Measurements from ENCODE around the gene HSBP1L1.

The HSBP1L1 gene

DNA sequence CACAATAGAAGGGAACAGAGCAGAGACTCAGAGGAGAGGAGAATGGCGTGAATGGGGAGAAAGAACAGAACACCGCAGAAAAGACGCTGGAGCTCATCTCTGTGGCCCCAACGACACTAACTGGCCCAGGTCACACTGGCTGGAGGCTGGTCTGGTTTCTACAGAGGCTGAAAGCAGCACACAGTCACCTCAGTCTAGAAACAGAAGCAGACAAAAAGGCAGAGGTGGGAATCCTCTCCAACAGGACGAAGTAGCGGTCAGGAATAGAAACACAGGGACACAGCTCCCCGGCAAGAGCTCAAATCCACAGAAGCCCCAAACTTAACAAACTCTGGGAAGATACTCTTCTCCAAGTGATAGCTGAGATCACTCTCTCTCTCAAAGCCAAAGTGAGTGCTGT is 22.2 kb upstream of the HSBP1L1 start:
- TF ChIP-seq, protein P1, sequence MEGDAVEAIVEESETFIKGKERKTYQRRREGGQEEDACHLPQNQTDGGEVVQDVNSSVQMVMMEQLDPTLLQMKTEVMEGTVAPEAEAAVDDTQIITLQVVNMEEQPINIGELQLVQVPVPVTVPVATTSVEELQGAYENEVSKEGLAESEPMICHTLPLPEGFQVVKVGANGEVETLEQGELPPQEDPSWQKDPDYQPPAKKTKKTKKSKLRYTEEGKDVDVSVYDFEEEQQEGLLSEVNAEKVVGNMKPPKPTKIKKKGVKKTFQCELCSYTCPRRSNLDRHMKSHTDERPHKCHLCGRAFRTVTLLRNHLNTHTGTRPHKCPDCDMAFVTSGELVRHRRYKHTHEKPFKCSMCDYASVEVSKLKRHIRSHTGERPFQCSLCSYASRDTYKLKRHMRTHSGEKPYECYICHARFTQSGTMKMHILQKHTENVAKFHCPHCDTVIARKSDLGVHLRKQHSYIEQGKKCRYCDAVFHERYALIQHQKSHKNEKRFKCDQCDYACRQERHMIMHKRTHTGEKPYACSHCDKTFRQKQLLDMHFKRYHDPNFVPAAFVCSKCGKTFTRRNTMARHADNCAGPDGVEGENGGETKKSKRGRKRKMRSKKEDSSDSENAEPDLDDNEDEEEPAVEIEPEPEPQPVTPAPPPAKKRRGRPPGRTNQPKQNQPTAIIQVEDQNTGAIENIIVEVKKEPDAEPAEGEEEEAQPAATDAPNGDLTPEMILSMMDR (conservative IDR thresholded peaks at IDR 0.05; ENCODE audit: low read depth, low read length) = no peak
- DNase-seq (ENCODE audit: low read depth) = no peak
- no peak overlapping the region for H3K4me3 ChIP-seq (ENCODE audit: low read depth, low read length)

DNA sequence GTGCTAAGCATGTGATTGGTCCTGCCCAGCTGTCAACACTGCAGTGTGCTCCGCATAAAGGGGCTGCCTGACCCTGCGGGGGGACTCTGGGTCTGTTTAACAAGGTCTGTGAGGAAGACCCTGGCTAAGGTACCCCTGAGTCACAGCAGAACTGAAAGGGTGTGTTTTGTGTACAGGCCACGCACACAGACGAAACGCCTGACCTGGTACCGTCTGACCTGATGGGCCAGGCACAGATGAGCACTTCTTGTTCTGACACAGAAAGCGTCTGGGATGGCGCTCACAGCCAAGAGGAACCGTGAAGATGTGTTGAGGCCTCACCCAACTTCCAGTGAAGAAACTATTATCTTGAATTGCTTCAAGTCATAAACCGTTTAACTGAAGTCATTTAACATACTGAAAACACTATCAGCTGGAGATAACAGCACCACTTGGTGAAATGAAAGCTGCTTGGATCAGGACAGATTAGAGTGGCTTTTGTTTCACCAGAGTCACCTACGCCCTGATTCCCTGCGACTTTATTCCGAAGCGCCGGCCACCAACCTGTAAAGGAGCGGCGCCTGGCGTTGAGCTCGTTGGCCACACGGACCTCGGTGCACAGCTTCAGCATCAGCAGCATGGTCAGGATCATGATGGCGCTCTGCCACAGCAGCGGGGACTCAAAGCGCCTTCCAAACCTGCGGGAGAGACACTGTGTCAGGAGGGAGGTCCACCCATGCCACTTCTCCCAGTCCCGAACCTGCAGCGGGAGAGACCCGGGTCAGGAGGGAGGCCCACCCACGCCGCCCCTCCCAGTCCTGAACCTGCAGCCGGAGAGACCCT is 21.4 kb upstream of the HSBP1L1 start:
- no peak overlapping the region for H3K4me3 ChIP-seq (ENCODE audit: low read depth, low read length)
- peak; percentile 40 for DNase-seq (ENCODE audit: low read depth)
- TF ChIP-seq, protein P1 (conservative IDR thresholded peaks at IDR 0.05; ENCODE audit: low read depth, low read length) = no peak

DNA sequence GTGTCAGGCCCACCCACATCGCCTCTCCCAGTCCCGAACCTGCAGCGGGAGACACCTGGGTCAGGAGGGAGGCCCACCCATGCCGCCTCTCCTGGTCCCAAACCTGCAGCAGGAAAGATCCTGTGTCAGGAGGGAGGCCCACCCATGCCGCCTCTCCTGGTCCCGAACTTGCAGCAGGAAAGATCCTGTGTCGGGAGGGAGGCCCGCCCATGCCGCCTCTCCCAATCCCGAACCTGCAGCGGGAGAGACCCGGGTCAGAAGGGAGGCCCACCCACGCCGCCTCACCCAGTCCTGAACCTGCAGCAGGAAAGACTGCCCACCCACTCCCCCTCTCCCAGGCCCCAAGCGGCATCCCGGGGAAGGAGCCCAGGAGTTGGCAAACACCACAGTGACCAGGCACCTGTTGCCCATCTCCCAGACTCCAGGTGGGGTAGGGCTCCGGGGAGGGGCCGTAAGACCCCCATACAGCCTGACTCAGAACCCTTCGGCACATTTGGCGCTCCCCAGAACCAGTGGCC is 20.8 kb upstream of the HSBP1L1 start:
- no peak for DNase-seq (ENCODE audit: low read depth)
- H3K4me3 ChIP-seq (ENCODE audit: low read depth, low read length) = no peak overlapping the region
- TF ChIP-seq, protein P1 (conservative IDR thresholded peaks at IDR 0.05; ENCODE audit: low read depth, low read length) = no peak

DNA sequence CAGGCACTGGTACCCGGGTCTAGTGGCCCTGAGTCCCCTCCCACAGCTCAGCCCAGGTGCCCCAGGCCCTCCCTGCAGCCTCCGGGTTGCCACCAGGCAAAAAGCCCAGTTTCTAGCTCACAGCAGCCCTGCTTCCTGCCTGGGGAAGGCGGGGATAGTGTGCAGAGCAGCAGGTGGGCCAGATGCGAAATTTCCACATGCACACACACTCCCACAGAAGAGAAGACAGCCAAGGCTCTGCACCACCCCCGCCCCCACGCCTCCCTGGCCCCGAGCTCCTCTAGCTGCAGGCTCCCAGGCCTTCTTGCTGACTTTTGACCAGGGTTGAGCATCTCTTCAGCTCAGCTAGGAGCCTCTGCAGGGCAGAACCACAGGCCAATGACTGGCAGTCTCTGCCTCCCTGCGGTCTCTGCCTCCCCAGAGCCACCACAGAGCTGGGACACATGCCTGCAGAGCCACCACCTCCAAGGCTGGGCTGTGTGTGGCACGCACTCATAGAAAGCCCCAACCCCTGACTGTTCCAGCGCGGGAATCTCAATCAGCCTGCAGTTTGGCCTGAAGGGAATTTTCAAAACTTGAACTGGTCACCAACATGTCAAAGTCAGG is 20.2 kb upstream of the HSBP1L1 start:
- TF ChIP-seq, protein P1 (conservative IDR thresholded peaks at IDR 0.05; ENCODE audit: low read depth, low read length) = no peak
- DNase-seq (ENCODE audit: low read depth) = peak; percentile 93
- H3K4me3 ChIP-seq (ENCODE audit: low read depth, low read length) = no peak overlapping the region

DNA sequence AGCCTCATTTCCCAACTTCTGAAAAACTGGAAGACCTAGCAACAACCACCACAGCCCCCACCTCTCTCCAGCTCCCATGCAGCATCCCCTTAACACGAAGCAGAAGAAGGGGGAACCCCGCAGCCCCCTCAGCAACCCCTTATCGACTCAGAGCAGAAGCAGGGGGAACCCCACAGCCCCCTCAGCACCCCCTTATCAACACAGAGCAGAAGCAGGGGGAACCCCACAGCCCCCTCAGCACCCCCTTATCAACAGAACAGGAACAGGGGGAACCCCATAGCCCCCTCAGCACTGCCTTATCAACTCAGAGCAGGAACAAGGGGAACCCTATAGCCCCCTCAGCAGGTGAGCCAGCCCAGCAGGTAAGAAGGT is 19.7 kb upstream of the HSBP1L1 start:
- no peak for DNase-seq (ENCODE audit: low read depth)
- no peak overlapping the region for H3K4me3 ChIP-seq (ENCODE audit: low read depth, low read length)
- TF ChIP-seq, protein P1 (conservative IDR thresholded peaks at IDR 0.05; ENCODE audit: low read depth, low read length) = no peak

DNA sequence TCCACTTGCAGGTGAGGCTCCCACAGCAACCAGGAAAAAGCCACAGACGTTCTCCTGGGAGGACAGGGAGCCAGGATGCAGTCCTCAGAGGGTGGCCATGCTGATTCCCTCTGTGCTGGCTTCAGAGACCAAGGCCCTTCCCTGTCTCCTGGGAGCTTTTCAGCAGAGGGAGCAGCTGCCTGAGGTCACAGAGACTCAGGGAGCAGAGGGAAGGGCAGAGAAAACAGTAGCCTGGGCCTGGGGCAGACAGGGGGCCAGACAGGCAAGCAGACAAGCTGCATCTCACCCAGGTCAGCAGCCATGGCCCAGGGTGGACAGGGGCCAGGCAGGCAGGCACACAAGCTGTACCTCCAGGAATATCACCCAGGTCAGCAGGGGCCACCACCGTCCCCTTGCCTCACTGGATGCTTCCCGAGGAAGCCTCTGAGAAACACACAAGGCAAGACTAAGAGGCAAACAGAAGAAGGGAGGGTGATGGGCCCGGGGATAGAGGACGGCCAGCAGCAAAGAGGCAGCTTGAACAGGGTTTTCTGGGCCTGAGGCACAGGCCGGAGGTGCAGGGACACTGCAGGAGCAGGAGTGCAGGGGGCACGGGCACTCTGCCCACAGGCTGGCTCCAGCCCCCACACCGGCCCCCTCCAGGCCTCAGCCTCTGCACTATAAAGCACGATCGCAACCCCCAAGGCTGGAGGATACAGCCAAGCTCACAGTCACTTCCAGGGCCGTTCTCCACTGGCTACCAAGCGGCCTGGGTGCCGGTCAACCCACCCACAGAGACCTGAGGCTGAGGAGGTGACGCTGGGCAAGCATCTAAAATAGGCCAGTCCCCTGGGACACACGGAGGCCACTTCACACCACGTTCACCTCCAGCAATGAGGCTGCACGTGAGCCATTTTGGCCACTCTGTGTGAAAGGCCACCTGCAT is 19.1 kb upstream of the HSBP1L1 start:
- H3K4me3 ChIP-seq (ENCODE audit: low read depth, low read length) = no peak overlapping the region
- DNase-seq (ENCODE audit: low read depth) = no peak
- TF ChIP-seq, protein P1 (conservative IDR thresholded peaks at IDR 0.05; ENCODE audit: low read depth, low read length) = no peak

All from choroid plexus epithelial cell (primary cell).